GM21723 (cell line): ENCODE results near the gene KIAA1671.

Experiments used
- ATAC-seq: cut with Tn5 transposase; IDR thresholded peaks from one replicate; pipeline ENCODE4 v1.9.1; 2021; ENCODE audit warnings: mild to moderate bottlenecking, moderate library complexity; ENCODE audit not compliant: unreplicated experiment

The KIAA1671 gene

GRCh38 chr22:25061605-25062376 lies 109.3 kb downstream of the KIAA1671 start:
- ATAC-seq, result no peak

DNA sequence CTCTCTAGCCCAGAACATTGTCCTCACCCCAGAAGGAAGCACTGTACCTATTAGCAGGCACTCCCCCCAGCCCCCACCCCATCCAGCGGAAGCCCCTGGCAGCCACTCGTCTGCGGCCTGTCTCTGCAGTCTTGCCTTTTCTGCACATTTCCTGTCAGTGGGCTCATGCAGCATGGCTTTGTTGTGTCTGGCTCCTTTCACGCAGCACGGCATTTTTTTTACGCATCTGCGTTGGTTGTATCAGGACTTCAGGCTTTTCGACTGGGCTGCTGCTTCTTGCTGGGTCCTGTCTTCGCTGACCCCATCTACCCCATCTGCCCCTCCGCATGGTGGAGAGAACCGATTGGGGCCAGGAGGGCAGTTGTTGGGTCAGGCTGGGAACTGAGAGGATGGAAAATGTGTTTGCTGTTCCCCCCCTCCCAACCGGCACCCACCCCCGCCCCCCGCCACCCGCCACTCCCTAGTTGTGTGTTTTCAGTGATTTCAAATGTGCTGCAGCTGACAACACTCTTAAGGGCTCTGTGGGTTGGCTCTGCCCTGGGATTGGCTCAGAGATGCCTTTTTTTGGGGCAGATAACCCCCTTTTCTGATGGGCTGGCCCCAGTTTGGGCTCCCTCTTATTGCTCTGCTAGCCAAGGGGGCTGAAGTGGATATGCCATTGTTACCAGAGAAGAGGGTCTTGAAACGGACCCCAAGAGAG lies 110.0 kb downstream of the KIAA1671 start:
- no peak for ATAC-seq

- no peak for ATAC-seq
Measured at GRCh38 chr22:25064894-25065560, 112.5 kb downstream of the KIAA1671 start.

DNA sequence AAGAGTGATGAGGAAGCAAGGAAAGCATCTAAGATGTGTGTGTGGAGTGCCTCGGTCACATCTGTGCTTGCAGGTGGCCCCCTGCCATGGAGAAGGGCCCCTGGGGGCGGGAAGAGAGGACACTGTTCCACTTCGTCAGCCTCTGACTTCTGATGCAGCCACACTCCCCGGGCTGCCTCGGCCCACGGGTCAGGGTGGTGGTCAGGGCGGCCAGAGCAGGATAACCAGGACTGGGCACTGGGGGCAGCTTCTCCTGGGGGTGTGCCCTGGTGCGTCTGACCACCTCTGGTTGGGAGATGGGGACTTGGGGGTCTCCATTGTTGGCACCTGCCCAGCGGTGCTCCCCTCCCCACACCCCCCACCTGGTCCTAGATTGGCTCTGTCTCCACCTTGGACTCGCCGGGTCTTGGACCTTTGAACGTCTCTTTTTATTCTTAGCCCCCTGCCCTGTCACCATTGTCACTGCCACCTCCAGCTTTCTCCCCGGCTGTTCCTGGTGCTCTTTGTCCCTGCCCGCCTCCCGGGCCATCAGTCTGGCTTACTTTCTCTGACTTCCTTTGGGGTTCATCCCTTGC lies 114.4 kb downstream of the KIAA1671 start:
- ATAC-seq, result no peak

- ATAC-seq, result no peak
Measured at GRCh38 chr22:25067851-25068421, 115.4 kb downstream of the KIAA1671 start.

GRCh38 chr22:25068707-25069106 lies 116.2 kb downstream of the KIAA1671 start:
- ATAC-seq, result no peak

GRCh38 chr22:25069426-25069757 lies 116.9 kb downstream of the KIAA1671 start:
- no peak for ATAC-seq

DNA sequence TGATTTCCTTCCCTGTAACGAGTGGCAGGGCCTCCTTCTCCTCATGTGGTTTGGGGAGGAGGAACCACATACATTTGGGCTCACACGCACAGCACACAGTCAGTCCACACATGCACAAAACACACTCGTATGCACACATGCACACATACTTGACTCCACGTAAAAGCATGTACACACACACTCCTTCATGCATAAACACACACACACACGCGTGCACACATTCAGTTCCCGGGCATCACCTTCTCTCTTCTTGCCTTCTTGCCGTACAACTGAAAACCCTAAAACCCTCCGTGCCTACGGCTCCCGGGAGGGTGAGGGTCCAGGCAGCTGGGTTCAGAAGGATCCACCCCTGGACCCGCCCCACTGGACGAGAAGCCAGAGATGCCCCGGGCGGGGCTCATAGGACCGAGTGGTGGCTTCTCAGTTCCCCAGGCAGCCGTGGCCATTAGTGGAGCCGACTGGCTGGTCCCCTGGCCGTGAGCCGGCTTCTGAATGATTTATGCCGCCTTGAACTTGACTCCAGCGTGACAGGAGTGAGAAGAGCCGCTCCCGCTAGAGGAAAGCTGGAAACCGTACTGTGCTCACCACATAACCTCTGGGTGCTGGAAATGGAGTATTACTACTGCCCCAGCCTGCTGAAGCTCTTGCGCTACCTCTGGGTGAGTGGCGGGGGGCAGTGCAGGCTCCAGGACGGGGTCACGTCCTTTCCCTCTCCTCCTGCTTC lies 117.4 kb downstream of the KIAA1671 start:
- ATAC-seq, result no peak

DNA sequence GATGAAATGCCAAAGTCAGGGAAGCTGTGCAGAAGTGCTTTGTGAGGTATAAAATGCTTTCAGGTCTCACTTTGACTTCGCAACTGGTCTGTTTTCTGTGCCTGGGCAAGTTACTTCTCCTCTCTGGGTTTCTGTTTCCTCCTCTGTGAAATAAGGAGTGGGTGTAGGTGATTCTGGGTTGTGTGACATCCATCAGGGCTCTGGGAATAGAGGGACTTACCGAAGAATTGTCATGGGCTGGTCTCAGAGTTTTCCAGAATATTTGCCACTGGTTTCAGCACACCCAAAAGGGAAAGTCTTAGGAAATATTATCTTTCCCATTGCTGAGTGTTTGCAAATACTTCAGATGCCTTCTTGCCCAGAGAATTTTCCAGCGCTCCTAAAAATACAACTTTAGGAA lies 118.4 kb downstream of the KIAA1671 start:
- ATAC-seq, result no peak

GRCh38 chr22:25071720-25072119 lies 119.2 kb downstream of the KIAA1671 start:
- no peak for ATAC-seq

- ATAC-seq, result no peak
Measured at GRCh38 chr22:25072406-25072805, 119.9 kb downstream of the KIAA1671 start.

GRCh38 chr22:25076336-25076735 lies 123.8 kb downstream of the KIAA1671 start:
- ATAC-seq, result no peak

- ATAC-seq, result no peak
Measured at GRCh38 chr22:25077056-25077455, 124.5 kb downstream of the KIAA1671 start.

GRCh38 chr22:25077964-25078363 lies 125.4 kb downstream of the KIAA1671 start:
- no peak for ATAC-seq

DNA sequence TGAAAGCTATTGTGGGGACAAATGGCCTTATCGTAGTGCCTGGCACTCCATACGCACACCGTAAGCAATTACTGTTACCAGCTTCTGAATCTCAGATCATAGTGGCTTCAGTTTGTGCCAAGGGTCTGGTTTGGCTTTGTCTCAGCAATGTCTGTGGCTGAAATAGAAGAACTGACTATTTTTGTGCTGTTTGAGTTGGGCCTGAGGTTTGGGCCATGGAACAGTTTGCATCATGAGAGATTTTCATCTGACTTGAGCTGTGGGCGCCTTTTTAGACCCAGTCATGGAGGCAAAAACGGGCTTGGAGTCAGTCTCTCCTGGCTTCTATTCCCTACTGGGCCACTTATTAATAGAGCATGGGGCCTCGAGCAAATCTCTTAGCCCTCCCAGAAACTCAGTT lies 126.1 kb downstream of the KIAA1671 start:
- ATAC-seq, result no peak

- ATAC-seq, result no peak
Measured at GRCh38 chr22:25080855-25081254, 128.3 kb downstream of the KIAA1671 start.

GRCh38 chr22:25081409-25081824 lies 128.9 kb downstream of the KIAA1671 start:
- ATAC-seq, result no peak

DNA sequence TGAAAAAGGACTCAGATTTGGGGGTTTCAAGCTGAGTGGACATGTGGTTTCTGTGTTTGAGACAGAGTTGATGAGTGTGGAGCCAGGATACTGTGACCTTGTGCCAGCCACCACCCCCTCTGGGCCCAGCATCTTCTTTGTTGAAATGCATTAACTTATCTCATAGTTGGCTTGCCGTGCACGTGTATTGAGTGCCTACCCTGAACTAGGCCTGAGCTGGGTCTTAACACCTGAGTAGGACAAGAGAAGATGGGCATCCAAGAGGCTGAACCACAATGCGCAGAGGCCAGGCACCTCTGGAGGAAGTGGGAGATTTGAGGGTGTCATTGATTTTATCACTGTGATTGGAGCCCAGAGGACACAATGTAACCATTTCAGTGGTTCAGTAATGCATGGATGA lies 129.6 kb downstream of the KIAA1671 start:
- ATAC-seq, result no peak

GRCh38 chr22:25083056-25083806 lies 130.7 kb downstream of the KIAA1671 start:
- no peak for ATAC-seq

DNA sequence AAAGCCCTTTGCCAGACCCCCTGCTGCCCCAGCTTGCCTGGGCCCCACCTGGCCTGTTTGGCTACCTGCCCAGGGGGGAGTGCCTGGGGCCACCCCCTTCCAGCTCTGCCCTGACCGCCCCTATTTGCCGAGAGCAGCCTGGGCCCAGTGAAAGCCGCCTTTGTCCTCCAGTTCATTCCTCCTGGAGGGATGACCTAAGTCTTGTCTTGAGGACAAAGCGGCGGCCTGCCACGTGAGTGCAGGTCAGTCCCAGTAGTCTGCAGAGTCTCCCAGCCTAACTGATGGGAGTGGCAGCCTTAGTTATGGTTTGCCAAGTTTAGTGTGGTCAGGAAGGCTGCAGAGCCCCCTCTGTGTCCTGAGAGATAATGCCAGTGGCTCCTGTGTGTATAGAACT lies 131.3 kb downstream of the KIAA1671 start:
- no peak for ATAC-seq
